ENCODE data around the gene AKAP8. TPM values are rescaled to one million over a fixed set of nuclear protein-coding genes. Genes with fewer than 3 reads are reported as not detected.
"Not testable (repeated sequence)": the region's sequence is repeated elsewhere in the genome, so short reads cannot be mapped to it uniquely, and the experiment has no call there.

Gene AKAP8
- total RNA-seq, 2 donors from 2014 or later = 61.4 to 78.3 TPM

DNA sequence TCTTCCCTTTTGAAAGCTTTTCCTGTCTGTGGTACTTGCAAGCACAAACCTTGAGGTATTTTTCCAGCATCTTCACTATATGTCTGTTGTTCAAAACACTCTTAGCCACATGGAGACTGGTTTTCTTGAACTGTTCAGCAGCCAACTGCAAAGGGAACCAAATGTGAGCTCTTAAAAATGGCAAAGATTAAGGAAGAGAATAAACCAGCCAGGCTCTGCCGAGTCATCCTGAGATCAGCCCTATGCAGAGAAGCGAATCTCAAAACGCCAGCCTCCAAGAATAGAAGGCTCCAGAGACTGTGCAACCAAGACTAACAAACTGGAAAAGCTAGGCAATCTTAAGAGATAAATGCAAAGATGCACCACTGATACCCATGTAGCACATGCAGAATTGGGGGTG lies 20.7 kb downstream of the AKAP8 start:
- ATAC-seq = no peak
- peak overlapping the region in 1 of 2 donors; percentile 58 for H3K27ac Mint-ChIP-seq
- DNase-seq (ENCODE audit: low spot score) = no peak
- H3K36me3 Mint-ChIP-seq = peaks cover 23% of the 10 kb centered on the region
- no peaks in the 10 kb centered on the region for H3K9me3 Mint-ChIP-seq
- no peaks in the 10 kb centered on the region for H3K27me3 Mint-ChIP-seq
- peaks cover 6 to 8% of the 10 kb centered on the region in 2 donors for H3K4me1 Mint-ChIP-seq (ENCODE audit: low read depth in 2 of 2)
- no peak overlapping the region for H3K4me3 Mint-ChIP-seq

GRCh38 chr19:15357906-15358305 lies 21.7 kb downstream of the AKAP8 start:
- Mint-ChIP-seq H3K4me1 (ENCODE audit: low read depth in 2 of 2) (peaks cover 6 to 8% of the 10 kb centered on the region in 2 donors), H3K9me3 (no peaks in the 10 kb centered on the region), H3K36me3 (peaks cover 19% of the 10 kb centered on the region), H3K4me3 (no peak overlapping the region), H3K27me3 (no peaks in the 10 kb centered on the region), H3K27ac (no peak overlapping the region)
- no peak for ATAC-seq
- DNase-seq (ENCODE audit: low spot score) = no peak

- H3K4me1 Mint-ChIP-seq (ENCODE audit: low read depth in 2 of 2) = no peaks in the 10 kb centered on the region
- H3K27ac Mint-ChIP-seq = no peak overlapping the region
- H3K9me3 Mint-ChIP-seq = no peaks in the 10 kb centered on the region
- no peaks in the 10 kb centered on the region for H3K27me3 Mint-ChIP-seq
- H3K4me3 Mint-ChIP-seq = no peak overlapping the region
- peaks cover 13% of the 10 kb centered on the region for H3K36me3 Mint-ChIP-seq
- DNase-seq (ENCODE audit: low spot score) = no peak
- ATAC-seq = no peak
Measured at GRCh38 chr19:15354566-15355296, 24.9 kb downstream of the AKAP8 start.

- H3K27ac Mint-ChIP-seq = no peak overlapping the region
- no peak overlapping the region for H3K4me3 Mint-ChIP-seq
- ATAC-seq (no peak), DNase-seq (ENCODE audit: low spot score) (no peak)
- peaks cover 10% of the 10 kb centered on the region for H3K36me3 Mint-ChIP-seq
- no peaks in the 10 kb centered on the region for H3K9me3 Mint-ChIP-seq
- H3K27me3 Mint-ChIP-seq = no peaks in the 10 kb centered on the region
- no peaks in the 10 kb centered on the region for H3K4me1 Mint-ChIP-seq (ENCODE audit: low read depth in 2 of 2)
Measured at GRCh38 chr19:15353908-15354307, 25.7 kb downstream of the AKAP8 start.

GRCh38 chr19:15352535-15352934 lies 27.1 kb downstream of the AKAP8 start:
- H3K9me3 Mint-ChIP-seq; H3K36me3 Mint-ChIP-seq; ATAC-seq; DNase-seq (ENCODE audit: low spot score); H3K4me3 Mint-ChIP-seq; H3K4me1 Mint-ChIP-seq (ENCODE audit: low read depth in 2 of 2); H3K27me3 Mint-ChIP-seq; H3K27ac Mint-ChIP-seq: not testable (repeated sequence)

- not testable (repeated sequence) for H3K9me3 Mint-ChIP-seq; H3K27me3 Mint-ChIP-seq; H3K4me3 Mint-ChIP-seq; DNase-seq (ENCODE audit: low spot score); H3K27ac Mint-ChIP-seq; H3K4me1 Mint-ChIP-seq (ENCODE audit: low read depth in 2 of 2); ATAC-seq; H3K36me3 Mint-ChIP-seq
Measured at GRCh38 chr19:15341328-15341727, 38.3 kb downstream of the AKAP8 start.

DNA sequence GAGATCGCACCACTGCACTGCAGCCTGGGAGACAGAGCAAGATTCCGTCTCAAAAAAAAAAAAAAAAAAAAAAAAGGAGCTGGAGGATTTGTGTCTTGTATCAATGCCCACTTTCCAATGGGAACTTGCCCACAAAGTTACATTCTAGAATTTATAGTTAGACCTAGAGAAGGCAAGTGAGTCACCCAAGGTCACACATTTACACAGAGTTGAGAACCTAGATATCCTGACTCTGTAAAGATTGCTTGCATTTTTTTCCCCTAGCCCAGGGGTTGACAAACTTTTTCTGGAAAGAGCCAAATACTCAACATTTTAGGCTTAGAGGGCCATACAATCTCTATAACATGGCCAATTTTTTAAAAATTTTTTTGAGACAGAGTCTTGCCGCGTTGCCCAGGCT lies 39.5 kb downstream of the AKAP8 start:
- H3K4me3 Mint-ChIP-seq = no peak overlapping the region
- DNase-seq (ENCODE audit: low spot score) = no peak
- peaks cover 0 to 4% of the 10 kb centered on the region in 2 donors for H3K4me1 Mint-ChIP-seq (ENCODE audit: low read depth in 2 of 2)
- H3K27ac Mint-ChIP-seq = no peak overlapping the region
- ATAC-seq = no peak
- H3K36me3 Mint-ChIP-seq = no peaks in the 10 kb centered on the region
- H3K9me3 Mint-ChIP-seq = no peaks in the 10 kb centered on the region
- H3K27me3 Mint-ChIP-seq = no peaks in the 10 kb centered on the region

GRCh38 chr19:15337202-15337601 lies 42.4 kb downstream of the AKAP8 start:
- DNase-seq (ENCODE audit: low spot score) (no peak), ATAC-seq (no peak)
- Mint-ChIP-seq H3K4me1 (ENCODE audit: low read depth in 2 of 2) (peaks cover 5 to 11% of the 10 kb centered on the region in 2 donors), H3K36me3 (no peaks in the 10 kb centered on the region), H3K4me3 (no peak overlapping the region), H3K9me3 (no peaks in the 10 kb centered on the region), H3K27ac (no peak overlapping the region), H3K27me3 (no peaks in the 10 kb centered on the region)

GRCh38 chr19:15335992-15336391 lies 43.6 kb downstream of the AKAP8 start:
- H3K4me1 Mint-ChIP-seq (ENCODE audit: low read depth in 2 of 2) = peaks cover 7 to 13% of the 10 kb centered on the region in 2 donors
- H3K27ac Mint-ChIP-seq; H3K4me3 Mint-ChIP-seq; DNase-seq (ENCODE audit: low spot score); H3K9me3 Mint-ChIP-seq; ATAC-seq; H3K36me3 Mint-ChIP-seq; H3K27me3 Mint-ChIP-seq: not testable (repeated sequence)

- H3K4me1 Mint-ChIP-seq (ENCODE audit: low read depth in 2 of 2) = peaks cover 37 to 39% of the 10 kb centered on the region in 2 donors
- H3K27me3 Mint-ChIP-seq = no peaks in the 10 kb centered on the region
- H3K27ac Mint-ChIP-seq = peak within 1 kb of the TSS; percentile 91 to 93
- peak; percentile 82 for DNase-seq (ENCODE audit: low spot score)
- H3K9me3 Mint-ChIP-seq = no peaks in the 10 kb centered on the region
- H3K36me3 Mint-ChIP-seq = peaks cover 6% of the 10 kb centered on the region
- ATAC-seq = peak; percentile 84
- peak within 1 kb of the TSS; percentile 99 for H3K4me3 Mint-ChIP-seq
Measured at GRCh38 chr19:15332311-15332996, 47.1 kb downstream of the AKAP8 start, which contains the start of gene BRD4. BRD4 (minus strand) TSS chr19:15332539; CDS start chr19:15273099, 59,440 bp downstream.

GRCh38 chr19:15331419-15332310 lies 47.9 kb downstream of the AKAP8 start:
- no peaks in the 10 kb centered on the region for H3K9me3 Mint-ChIP-seq
- H3K36me3 Mint-ChIP-seq = peaks cover 6% of the 10 kb centered on the region
- peak overlapping the region; percentile 88 to 90 for H3K27ac Mint-ChIP-seq
- no peaks in the 10 kb centered on the region for H3K27me3 Mint-ChIP-seq
- ATAC-seq (peak; percentile 78 to 86), DNase-seq (ENCODE audit: low spot score) (peak; percentile 86)
- H3K4me1 Mint-ChIP-seq (ENCODE audit: low read depth in 2 of 2) = peaks cover 45 to 47% of the 10 kb centered on the region in 2 donors
- peak overlapping the region; percentile 91 for H3K4me3 Mint-ChIP-seq

GRCh38 chr19:15330801-15331418 lies 48.7 kb downstream of the AKAP8 start:
- peak overlapping the region; percentile 91 for H3K4me3 Mint-ChIP-seq
- H3K4me1 Mint-ChIP-seq (ENCODE audit: low read depth in 2 of 2) = peaks cover 47 to 49% of the 10 kb centered on the region in 2 donors
- peak overlapping the region; percentile 88 to 90 for H3K27ac Mint-ChIP-seq
- ATAC-seq (peak; percentile 51 to 55), DNase-seq (ENCODE audit: low spot score) (peak; percentile 66)
- no peaks in the 10 kb centered on the region for H3K9me3 Mint-ChIP-seq
- peaks cover 6% of the 10 kb centered on the region for H3K36me3 Mint-ChIP-seq
- no peaks in the 10 kb centered on the region for H3K27me3 Mint-ChIP-seq

- no peak for DNase-seq (ENCODE audit: low spot score)
- H3K36me3 Mint-ChIP-seq = peaks cover 6% of the 10 kb centered on the region
- H3K27ac Mint-ChIP-seq = no peak overlapping the region
- no peaks in the 10 kb centered on the region for H3K27me3 Mint-ChIP-seq
- no peak for ATAC-seq
- peaks cover 67 to 68% of the 10 kb centered on the region in 2 donors for H3K4me1 Mint-ChIP-seq (ENCODE audit: low read depth in 2 of 2)
- H3K9me3 Mint-ChIP-seq = no peaks in the 10 kb centered on the region
- H3K4me3 Mint-ChIP-seq = no peak overlapping the region
Measured at GRCh38 chr19:15328312-15328711, 51.3 kb downstream of the AKAP8 start.
